AG09319 (cell line): Measurements from ENCODE around the gene CD69.
"Not testable (repeated sequence)": the region's sequence is repeated elsewhere in the genome, so short reads cannot be mapped to it uniquely, and the experiment has no call there.

Experiments used
- DNase-seq: peaks from one replicate; pipeline ENCODE4 v3.0.0-alpha.2; 2010; ENCODE audit warnings: low read depth; ENCODE audit errors: extremely low read depth
- TF ChIP-seq, protein P1 (sequence below): IDR thresholded peaks from 2 replicates; pipeline ENCODE4 v1.5.1; 2011; ENCODE audit warnings: low read depth, mild to moderate bottlenecking, inconsistent platforms, low read length, moderate library complexity

CD69 gene

DNA sequence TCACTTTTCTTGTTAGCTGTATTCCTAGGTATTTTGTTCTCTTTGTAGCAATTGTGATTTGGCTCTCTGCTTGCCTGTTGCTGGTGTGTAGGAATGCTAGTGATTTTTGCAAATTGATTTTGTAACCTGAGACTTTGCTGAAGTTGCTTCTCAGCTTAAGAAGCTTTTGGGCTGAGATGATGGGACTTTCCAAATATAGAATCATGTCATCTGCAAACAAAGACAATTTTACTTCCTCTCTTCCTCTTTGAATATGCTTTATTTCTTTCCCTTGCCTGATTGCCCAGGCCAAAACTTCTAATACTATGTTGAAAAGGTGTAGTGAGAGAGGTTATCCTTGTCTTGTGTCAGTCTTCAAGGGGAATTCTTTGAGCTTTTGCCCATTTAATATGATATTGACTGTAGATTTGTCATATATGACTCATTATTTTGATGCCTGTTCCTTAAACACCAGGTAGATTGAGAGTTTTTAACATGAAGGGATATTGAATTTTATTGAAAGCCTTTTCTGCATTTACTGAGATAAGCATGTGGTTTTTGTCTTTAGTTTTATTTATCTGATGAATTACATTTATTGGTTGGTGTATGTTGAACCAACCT lies 54.5 kb downstream of the CD69 start:
- DNase-seq, result no peak
- TF ChIP-seq, protein P1, sequence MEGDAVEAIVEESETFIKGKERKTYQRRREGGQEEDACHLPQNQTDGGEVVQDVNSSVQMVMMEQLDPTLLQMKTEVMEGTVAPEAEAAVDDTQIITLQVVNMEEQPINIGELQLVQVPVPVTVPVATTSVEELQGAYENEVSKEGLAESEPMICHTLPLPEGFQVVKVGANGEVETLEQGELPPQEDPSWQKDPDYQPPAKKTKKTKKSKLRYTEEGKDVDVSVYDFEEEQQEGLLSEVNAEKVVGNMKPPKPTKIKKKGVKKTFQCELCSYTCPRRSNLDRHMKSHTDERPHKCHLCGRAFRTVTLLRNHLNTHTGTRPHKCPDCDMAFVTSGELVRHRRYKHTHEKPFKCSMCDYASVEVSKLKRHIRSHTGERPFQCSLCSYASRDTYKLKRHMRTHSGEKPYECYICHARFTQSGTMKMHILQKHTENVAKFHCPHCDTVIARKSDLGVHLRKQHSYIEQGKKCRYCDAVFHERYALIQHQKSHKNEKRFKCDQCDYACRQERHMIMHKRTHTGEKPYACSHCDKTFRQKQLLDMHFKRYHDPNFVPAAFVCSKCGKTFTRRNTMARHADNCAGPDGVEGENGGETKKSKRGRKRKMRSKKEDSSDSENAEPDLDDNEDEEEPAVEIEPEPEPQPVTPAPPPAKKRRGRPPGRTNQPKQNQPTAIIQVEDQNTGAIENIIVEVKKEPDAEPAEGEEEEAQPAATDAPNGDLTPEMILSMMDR, result no peak

DNA sequence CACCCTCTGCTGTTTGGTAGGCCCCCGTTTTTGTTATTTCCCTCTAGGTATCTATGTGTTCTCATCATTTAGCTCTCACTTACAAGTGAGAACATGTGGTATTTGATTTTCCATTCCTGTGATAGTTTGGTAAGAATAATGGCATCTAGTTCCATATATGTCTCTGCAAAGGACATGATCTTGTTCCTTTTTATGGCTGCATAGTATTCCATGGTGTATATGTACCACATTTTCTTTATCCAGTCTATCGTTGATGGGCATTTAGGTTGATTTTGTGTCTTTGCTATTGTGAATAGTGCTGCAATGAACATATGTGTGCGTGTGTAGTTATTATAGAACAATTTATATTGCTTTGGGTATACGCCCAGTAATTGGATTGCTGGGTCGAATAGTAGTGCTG lies 56.1 kb downstream of the CD69 start:
- DNase-seq, result not testable (repeated sequence)
